HepG2 (cell line): ENCODE data around the gene RASGRP4. TPM values are rescaled to one million over a fixed set of nuclear protein-coding genes. Genes with fewer than 3 reads are reported as not detected.

Source experiments
- ATAC-seq: fragments of 200-7000 bp; cut with Tn5 transposase; 3 replicates; pipeline ENCODE4 v1.9.1; 2020; ENCODE audit warnings: mild to moderate bottlenecking, moderate library complexity
- BruUV-seq: library from RNA; stranded (reverse); fragments of 400-500 nt; replicated peaks from 2 replicates; lab custom pipeline; 2021; lab: Mats Ljungman, UMichigan
- CTCF ChIA-PET: fragments of 300-600 bp; formaldehyde crosslinking; extraction: SDS; loops from one replicate; lab custom pipeline; 2021; ENCODE audit warnings: low total read pairs, inconsistent platforms, low intra/inter-chr PET ratio; lab: Yijun Ruan, JAX
- POLR2A ChIA-PET: fragments of 350-600 bp; sonication (Branson Sonifier 250); formaldehyde crosslinking; loops from one replicate; lab custom pipeline; 2020; ENCODE audit warnings: antibody characterized with exemption, inconsistent platforms; lab: Yijun Ruan, JAX
- DNase-seq: peaks from one replicate; pipeline ENCODE4 v3.0.0-alpha.2; 2015; ENCODE audit warnings: low spot score
- FAIRE-seq: peaks from 3 replicates; lab custom pipeline; 2011; peaks lifted over from hg19 to GRCh38; lab: Jason Lieb, UNC
- H2AFZ ChIP-seq: one replicate; pipeline ENCODE4 v1.6.1; 2011; ENCODE audit warnings: low read length, inconsistent platforms
- H3K27ac ChIP-seq: fragments of 300-600 bp; 3 replicates; pipeline ENCODE4 v1.8.0; 2011; ENCODE audit warnings: mixed run types, mild to moderate bottlenecking, mixed read lengths, low read length, inconsistent platforms; ENCODE audit not compliant: insufficient read depth; ENCODE audit errors: extremely low read length
- H3K27me3 ChIP-seq, 2 experiments: fragments of 200-600 bp in 1 of 2; 2 replicates in 1 of 2; 3 replicates in 1 of 2; pipeline versions ENCODE4 v1.6.0 to v1.8.0; 2011; ENCODE audit warnings: low read length in 2 of 2, mild to moderate bottlenecking in 2 of 2, moderate library complexity in 2 of 2, inconsistent platforms in 1 of 2; ENCODE audit not compliant: insufficient read depth in 2 of 2, control insufficient read depth in 1 of 2
- H3K36me3 ChIP-seq, 2 experiments: fragments of 200-600 bp in 1 of 2; replicated peaks in 1 of 2; 2 replicates in 1 of 2; 3 replicates in 1 of 2; pipeline versions ENCODE4 v1.5.1 to v1.8.0; 2011; ENCODE audit warnings: low read length in 2 of 2, inconsistent platforms in 1 of 2; ENCODE audit not compliant: insufficient read depth in 2 of 2, control insufficient read depth in 1 of 2
- H3K4me1 ChIP-seq: 2 replicates; pipeline ENCODE4 v1.5.1; 2012; ENCODE audit warnings: low read length, inconsistent platforms; ENCODE audit not compliant: insufficient read depth
- H3K4me2 ChIP-seq: 2 replicates; pipeline ENCODE4 v1.6.0; 2011; ENCODE audit warnings: low read depth, low read length, inconsistent platforms
- H3K4me3 ChIP-seq, 3 experiments: fragments of 200-600 bp in 1 of 3; sonication (generic), shearing (Covaris generic) in 1 of 3; replicated peaks in 1 of 3; 2 replicates each; pipeline ENCODE4 v1.5.1; 2011 to 2016; ENCODE audit warnings: low read length in 3 of 3, inconsistent platforms in 2 of 3, low read depth in 2 of 3, mild to moderate bottlenecking in 2 of 3, control low read depth in 1 of 3, mixed read lengths in 1 of 3; ENCODE audit not compliant: insufficient read depth in 1 of 3
- H3K79me2 ChIP-seq: one replicate; pipeline ENCODE4 v1.6.1; 2011; ENCODE audit warnings: low read length, inconsistent platforms; ENCODE audit not compliant: insufficient read depth
- H3K9ac ChIP-seq: 2 replicates; pipeline ENCODE4 v1.6.0; 2011; ENCODE audit warnings: mild to moderate bottlenecking, low read depth, low read length, inconsistent platforms; ENCODE audit not compliant: insufficient read depth
- H3K9me3 ChIP-seq: 2 replicates; pipeline ENCODE4 v1.5.1; 2012; ENCODE audit warnings: mild to moderate bottlenecking, low read length
- H4K20me1 ChIP-seq: 2 replicates; pipeline ENCODE4 v1.6.0; 2011; ENCODE audit warnings: inconsistent platforms, mild to moderate bottlenecking, low read length, moderate library complexity; ENCODE audit not compliant: insufficient read depth
- AGO2 ChIP-seq: fragments of 200-400 bp; formaldehyde crosslinking; optimal IDR thresholded peaks from 2 replicates; pipeline ENCODE3; 2017; ENCODE audit warnings: mild to moderate bottlenecking, low read depth, low read length, moderate library complexity
- ATRX ChIP-seq: sonication (generic); formaldehyde crosslinking; IDR thresholded peaks from 2 replicates; pipeline ENCODE4 v1.4.0; 2020; ENCODE audit warnings: missing genetic modification reagents, borderline replicate concordance
- CC2D1A ChIP-seq: sonication (generic); formaldehyde crosslinking; IDR thresholded peaks from 2 replicates; pipeline ENCODE4 v1.8.1; 2023; ENCODE audit warnings: mild to moderate bottlenecking, missing genetic modification reagents
- FOSL2 ChIP-seq: sonication (generic); formaldehyde crosslinking; IDR thresholded peaks from 2 replicates; pipeline ENCODE4 v1.4.0; 2020; ENCODE audit warnings: missing genetic modification reagents
- GTF2F1 ChIP-seq: fragments of 150-350 bp; IDR thresholded peaks from 2 replicates; pipeline ENCODE4 v1.6.1; 2014; ENCODE audit warnings: low read length
- HCFC1 ChIP-seq: fragments of 150-350 bp; IDR thresholded peaks from 2 replicates; pipeline ENCODE4 v1.6.1; 2014; ENCODE audit warnings: low read depth, low read length
- MTF1 ChIP-seq: sonication (generic); formaldehyde crosslinking; IDR thresholded peaks from 2 replicates; pipeline ENCODE4 v1.5.0; 2020; ENCODE audit warnings: missing genetic modification reagents
- NRL ChIP-seq: sonication (generic); formaldehyde crosslinking; IDR thresholded peaks from 2 replicates; pipeline ENCODE4 v1.5.0; 2020; ENCODE audit warnings: missing genetic modification reagents, mild to moderate bottlenecking, moderate library complexity, borderline replicate concordance
- PHB2 ChIP-seq: fragments of 450-650 bp; IDR thresholded peaks from 2 replicates; pipeline ENCODE4 v1.6.1; 2018; ENCODE audit not compliant: partially characterized antibody
- TBL1XR1 ChIP-seq: fragments of 150-350 bp; IDR thresholded peaks from 2 replicates; pipeline ENCODE4 v1.6.1; 2014; ENCODE audit warnings: borderline replicate concordance, low read length; ENCODE audit not compliant: partially characterized antibody
- TCF12 ChIP-seq, 2 experiments: fragments of 450-650 bp in 1 of 2; sonication (generic) in 1 of 2; formaldehyde crosslinking in 1 of 2; IDR thresholded peaks; 2 replicates each; pipeline versions ENCODE4 v1.6.1 to v1.8.0; 2017 to 2022; ENCODE audit warnings: antibody characterized with exemption in 1 of 2, mild to moderate bottlenecking in 1 of 2, missing genetic modification reagents in 1 of 2, moderate library complexity in 1 of 2
- ZNF7 ChIP-seq: IDR thresholded peaks from 2 replicates; pipeline ENCODE4 v1.6.1; 2016; ENCODE audit warnings: missing biosample characterization, missing genetic modification reagents
- WGBS: methylation state at CpG from one replicate; pipeline ENCODE4 v1.1.6; 2017; ENCODE audit warnings: low lambda C conversion rate; 5-methylcytosine and 5-hydroxymethylcytosine counted together
- in situ Hi-C: cut with HindIII; loops from 2 replicates; pipeline ENCODE4 v1.10.0; 2017; ENCODE audit warnings: low pct_unique_long_range_greater_than_20kb; ENCODE audit not compliant: extremely low pct_ligation_motif_present
- intact Hi-C: fragments of 100-400 bp; cut with micrococcal nuclease; formaldehyde crosslinking; loops from one replicate; pipeline ENCODE4 v1.10.0; 2022; ENCODE audit not compliant: unreplicated experiment
- polyA plus RNA-seq, 8 experiments: library from polyadenylated mRNA; depleted of rRNA in 3 of 8; stranded (reverse) in 7 of 8; unstranded in 1 of 8; fragments of >200 nt; fragmentation: Illumina TruSeq in 4 of 8; extraction: Trizol in 4 of 8; gene quantifications; 2 replicates each; pipeline versions ENCODE4 v1.2.1 to v1.2.3, GENCODE V29; 2011 to 2016; ENCODE audit warnings: low read depth in 4 of 8, missing spikeins in 1 of 8, mixed read lengths in 1 of 8; ENCODE audit not compliant: insufficient read depth in 1 of 8
- total RNA-seq, 5 experiments: library from RNA; depleted of rRNA; stranded (reverse); fragments of >200 nt; fragmentation: Illumina TruSeq; extraction: Trizol; gene quantifications; 2 replicates each; pipeline ENCODE4 v1.2.3, GENCODE V29; 2016; ENCODE audit warnings: low read depth in 1 of 5
- TF ChIP-seq, protein P1 (sequence below): sonication (generic); formaldehyde crosslinking; IDR thresholded peaks from 2 replicates; pipeline ENCODE4 v1.5.1; 2020; ENCODE audit warnings: mild to moderate bottlenecking, missing genetic modification reagents, moderate library complexity
- TF ChIP-seq, protein P2 (sequence below): sonication (generic); formaldehyde crosslinking; IDR thresholded peaks from 2 replicates; pipeline ENCODE4 v1.5.1; 2020; ENCODE audit warnings: mild to moderate bottlenecking, moderate library complexity, missing genetic modification reagents
- TF ChIP-seq, protein P3 (sequence below): sonication (generic); formaldehyde crosslinking; IDR thresholded peaks from 2 replicates; pipeline ENCODE4 v1.5.0; 2020; ENCODE audit warnings: mild to moderate bottlenecking, missing genetic modification reagents
- TF ChIP-seq, protein P4 (sequence below): sonication (generic); formaldehyde crosslinking; IDR thresholded peaks from 2 replicates; pipeline ENCODE4 v1.8.1; 2023; ENCODE audit warnings: mild to moderate bottlenecking, moderate library complexity, missing genetic modification reagents

Gene RASGRP4
- total and polyA plus RNA-seq, 2 of the 13 experiments (the other 11 are each of a cell fraction or from before 2014, with no cell fraction given), result not detected

DNA sequence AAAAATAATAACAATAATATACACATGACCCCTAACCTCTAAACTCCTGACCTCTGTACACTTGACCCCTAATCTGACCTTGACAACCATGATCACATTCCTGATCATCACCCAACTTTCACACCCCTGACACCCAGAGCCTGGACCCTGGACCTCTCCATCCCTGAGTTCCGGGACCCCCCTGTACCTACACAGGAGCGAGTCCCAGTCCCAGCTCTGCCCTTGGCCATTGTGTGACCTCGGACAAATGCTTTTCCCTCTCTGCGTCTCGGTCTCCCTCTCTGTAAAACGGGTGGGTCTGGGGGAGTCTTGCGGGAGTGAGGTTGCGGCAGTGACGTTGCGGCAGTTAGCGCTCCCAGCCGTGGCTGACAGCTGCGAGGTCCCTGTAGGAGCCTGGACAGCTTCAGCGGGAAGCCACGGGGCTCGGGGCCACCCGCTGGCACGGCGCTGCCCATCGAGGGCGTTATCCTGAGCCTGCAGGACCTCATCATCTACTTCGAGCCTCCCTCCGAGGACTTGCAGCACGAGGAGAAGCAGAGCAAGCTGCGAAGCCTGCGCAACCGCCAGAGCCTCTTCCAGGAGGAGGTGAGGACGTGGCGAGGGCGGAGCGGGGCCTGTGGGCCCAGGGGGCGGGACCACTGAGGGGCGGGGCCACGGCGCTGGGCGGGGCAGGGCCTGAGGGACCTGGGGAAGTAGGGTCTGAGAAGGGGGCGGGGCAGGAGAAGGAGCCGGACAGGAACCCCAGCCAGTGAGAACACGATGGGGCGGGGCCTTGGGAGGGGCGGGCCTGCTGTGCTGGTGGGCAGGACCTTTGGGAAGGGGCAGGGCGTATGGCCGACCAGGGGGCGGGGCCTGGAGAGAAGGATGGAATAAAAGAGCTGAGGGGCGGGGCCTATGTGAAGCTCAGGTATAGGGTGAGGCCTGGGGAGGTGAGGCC lies 26.7 kb upstream of the RASGRP4 start:
- Histone ChIP-seq H3K9ac (no peak overlapping the region), H4K20me1 (no peaks in the 10 kb centered on the region), H2AFZ (no peak overlapping the region), H3K4me2 (no peak overlapping the region), H3K36me3 (no peaks in the 10 kb centered on the region), H3K79me2 (no peaks in the 10 kb centered on the region), H3K4me3 (no peak overlapping the region), H3K4me1 (no peaks in the 10 kb centered on the region), H3K27ac (no peak overlapping the region), H3K9me3 (no peaks in the 10 kb centered on the region), H3K27me3 (peaks cover 2 to 12% of the 10 kb centered on the region in 2 experiments; a peak in 3 of 5 replicates)
- ATAC-seq, result no peak
- BruUV-seq, result no TSS peak
- WGBS, result 47% methylated on average over 32 of the region's 45 CpGs
- intact Hi-C loops (no loop called here), in situ Hi-C loops (no loop called here)
- ChIA-PET POLR2A (no interaction called here), CTCF (no interaction called here)
- DNase-seq, result no peak
- FAIRE-seq, result no peak
- TF ChIP-seq, protein P1, sequence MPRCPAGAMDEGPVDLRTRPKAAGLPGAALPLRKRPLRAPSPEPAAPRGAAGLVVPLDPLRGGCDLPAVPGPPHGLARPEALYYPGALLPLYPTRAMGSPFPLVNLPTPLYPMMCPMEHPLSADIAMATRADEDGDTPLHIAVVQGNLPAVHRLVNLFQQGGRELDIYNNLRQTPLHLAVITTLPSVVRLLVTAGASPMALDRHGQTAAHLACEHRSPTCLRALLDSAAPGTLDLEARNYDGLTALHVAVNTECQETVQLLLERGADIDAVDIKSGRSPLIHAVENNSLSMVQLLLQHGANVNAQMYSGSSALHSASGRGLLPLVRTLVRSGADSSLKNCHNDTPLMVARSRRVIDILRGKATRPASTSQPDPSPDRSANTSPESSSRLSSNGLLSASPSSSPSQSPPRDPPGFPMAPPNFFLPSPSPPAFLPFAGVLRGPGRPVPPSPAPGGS (CRISPR knock-in tag), result no peak
- TF ChIP-seq, protein P2, sequence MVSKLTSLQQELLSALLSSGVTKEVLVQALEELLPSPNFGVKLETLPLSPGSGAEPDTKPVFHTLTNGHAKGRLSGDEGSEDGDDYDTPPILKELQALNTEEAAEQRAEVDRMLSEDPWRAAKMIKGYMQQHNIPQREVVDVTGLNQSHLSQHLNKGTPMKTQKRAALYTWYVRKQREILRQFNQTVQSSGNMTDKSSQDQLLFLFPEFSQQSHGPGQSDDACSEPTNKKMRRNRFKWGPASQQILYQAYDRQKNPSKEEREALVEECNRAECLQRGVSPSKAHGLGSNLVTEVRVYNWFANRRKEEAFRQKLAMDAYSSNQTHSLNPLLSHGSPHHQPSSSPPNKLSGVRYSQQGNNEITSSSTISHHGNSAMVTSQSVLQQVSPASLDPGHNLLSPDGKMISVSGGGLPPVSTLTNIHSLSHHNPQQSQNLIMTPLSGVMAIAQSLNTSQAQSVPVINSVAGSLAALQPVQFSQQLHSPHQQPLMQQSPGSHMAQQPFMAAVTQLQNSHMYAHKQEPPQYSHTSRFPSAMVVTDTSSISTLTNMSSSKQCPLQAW, result no peak
- no peak for TF ChIP-seq MTF1 (CRISPR knock-in tag)
- TF ChIP-seq GTF2F1, result no peak
- TF ChIP-seq, protein P3, sequence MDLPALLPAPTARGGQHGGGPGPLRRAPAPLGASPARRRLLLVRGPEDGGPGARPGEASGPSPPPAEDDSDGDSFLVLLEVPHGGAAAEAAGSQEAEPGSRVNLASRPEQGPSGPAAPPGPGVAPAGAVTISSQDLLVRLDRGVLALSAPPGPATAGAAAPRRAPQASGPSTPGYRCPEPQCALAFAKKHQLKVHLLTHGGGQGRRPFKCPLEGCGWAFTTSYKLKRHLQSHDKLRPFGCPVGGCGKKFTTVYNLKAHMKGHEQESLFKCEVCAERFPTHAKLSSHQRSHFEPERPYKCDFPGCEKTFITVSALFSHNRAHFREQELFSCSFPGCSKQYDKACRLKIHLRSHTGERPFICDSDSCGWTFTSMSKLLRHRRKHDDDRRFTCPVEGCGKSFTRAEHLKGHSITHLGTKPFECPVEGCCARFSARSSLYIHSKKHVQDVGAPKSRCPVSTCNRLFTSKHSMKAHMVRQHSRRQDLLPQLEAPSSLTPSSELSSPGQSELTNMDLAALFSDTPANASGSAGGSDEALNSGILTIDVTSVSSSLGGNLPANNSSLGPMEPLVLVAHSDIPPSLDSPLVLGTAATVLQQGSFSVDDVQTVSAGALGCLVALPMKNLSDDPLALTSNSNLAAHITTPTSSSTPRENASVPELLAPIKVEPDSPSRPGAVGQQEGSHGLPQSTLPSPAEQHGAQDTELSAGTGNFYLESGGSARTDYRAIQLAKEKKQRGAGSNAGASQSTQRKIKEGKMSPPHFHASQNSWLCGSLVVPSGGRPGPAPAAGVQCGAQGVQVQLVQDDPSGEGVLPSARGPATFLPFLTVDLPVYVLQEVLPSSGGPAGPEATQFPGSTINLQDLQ (CRISPR knock-in tag), result no peak
- no peak for TF ChIP-seq FOSL2 (CRISPR knock-in tag)
- no peak for TF ChIP-seq TBL1XR1
- no peak for TF ChIP-seq AGO2
- TF ChIP-seq, protein P4, sequence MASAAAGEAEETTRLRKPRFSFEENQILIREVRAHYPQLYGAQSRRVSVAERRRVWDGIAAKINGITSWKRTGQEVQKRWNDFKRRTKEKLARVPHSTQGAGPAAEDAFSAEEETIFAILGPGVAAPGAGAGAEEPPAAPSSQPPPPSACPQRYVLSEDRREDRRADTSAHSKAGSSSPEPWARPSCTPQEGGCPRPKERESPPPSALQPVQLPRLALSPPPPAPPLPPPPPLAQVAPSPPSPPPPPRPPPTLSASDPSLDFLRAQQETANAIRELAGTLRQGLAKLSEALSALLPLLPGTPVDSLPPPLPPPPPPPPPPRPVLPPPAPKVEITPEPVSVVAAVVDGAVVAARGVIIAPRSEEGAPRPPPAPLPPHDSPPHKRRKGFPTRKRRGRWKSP (CRISPR knock-in tag), result no peak
- no peak for TF ChIP-seq ZNF7
- no peak for TF ChIP-seq ATRX (CRISPR knock-in tag)
- no peak for TF ChIP-seq NRL (CRISPR knock-in tag)
- no peak for TF ChIP-seq CC2D1A
- no peak for TF ChIP-seq PHB2
- no peak for TF ChIP-seq TCF12 (IDR thresholded peaks at IDR 0.05)
- TF ChIP-seq TCF12 (CRISPR knock-in tag; IDR thresholded peaks at IDR 0.05), result no peak
- no peak for TF ChIP-seq HCFC1
